Amniotic epithelial cell (primary cell): Measurements from ENCODE around the gene PTPRN2.

Experiments
- DNase-seq: peaks from one replicate; pipeline ENCODE4 v3.0.0-alpha.2; 2010; ENCODE audit warnings: low read depth

The PTPRN2 gene

GRCh38 chr7:157634401-157635147 lies 953.0 kb downstream of the PTPRN2 start:
- DNase-seq: no peak

GRCh38 chr7:157633465-157634185 lies 954.0 kb downstream of the PTPRN2 start:
- DNase-seq: no peak

- DNase-seq: no peak
Observed at GRCh38 chr7:157630301-157630853, 957.2 kb downstream of the PTPRN2 start.

GRCh38 chr7:157628456-157628855 lies 959.2 kb downstream of the PTPRN2 start:
- no peak for DNase-seq

GRCh38 chr7:157627646-157628045 lies 960.0 kb downstream of the PTPRN2 start:
- no peak for DNase-seq

- no peak for DNase-seq
Observed at GRCh38 chr7:157627033-157627432, 960.6 kb downstream of the PTPRN2 start.

GRCh38 chr7:157625973-157626742 lies 961.5 kb downstream of the PTPRN2 start:
- DNase-seq: no peak

GRCh38 chr7:157623556-157623955 lies 964.1 kb downstream of the PTPRN2 start:
- DNase-seq: no peak

- no peak for DNase-seq
Observed at GRCh38 chr7:157622408-157623205, 965.0 kb downstream of the PTPRN2 start.

GRCh38 chr7:157622000-157622399 lies 965.6 kb downstream of the PTPRN2 start:
- no peak for DNase-seq

GRCh38 chr7:157621131-157621681 lies 966.4 kb downstream of the PTPRN2 start:
- DNase-seq: no peak

GRCh38 chr7:157620616-157621015 lies 967.0 kb downstream of the PTPRN2 start:
- DNase-seq: no peak

- no peak for DNase-seq
Observed at GRCh38 chr7:157619753-157620525, 967.7 kb downstream of the PTPRN2 start.

- DNase-seq: no peak
Observed at GRCh38 chr7:157618823-157619606, 968.6 kb downstream of the PTPRN2 start.

- DNase-seq: no peak
Observed at GRCh38 chr7:157618091-157618726, 969.4 kb downstream of the PTPRN2 start.

- no peak for DNase-seq
Observed at GRCh38 chr7:157617401-157617800, 970.2 kb downstream of the PTPRN2 start.

- DNase-seq: no peak
Observed at GRCh38 chr7:157616931-157617330, 970.7 kb downstream of the PTPRN2 start.

GRCh38 chr7:157616426-157616825 lies 971.2 kb downstream of the PTPRN2 start:
- DNase-seq: no peak

- DNase-seq: no peak
Observed at GRCh38 chr7:157615852-157616251, 971.8 kb downstream of the PTPRN2 start.
